HEK293T (cell line): ENCODE data around the gene FHIT.

Experiments
- BHLHE40 ChIP-seq: fragments of 450-650 bp; IDR thresholded peaks from 2 replicates; pipeline ENCODE4 v1.6.1; 2016; ENCODE audit warnings: mild to moderate bottlenecking, moderate library complexity, borderline replicate concordance
- ELF4 ChIP-seq: fragments of 450-650 bp; IDR thresholded peaks from 2 replicates; pipeline ENCODE4 v1.6.1; 2017; ENCODE audit warnings: antibody characterized with exemption
- FOXK2 ChIP-seq: fragments of 450-650 bp; IDR thresholded peaks from 2 replicates; pipeline ENCODE4 v1.6.1; 2016; ENCODE audit warnings: mild to moderate bottlenecking
- FOXM1 ChIP-seq: fragments of 450-650 bp; IDR thresholded peaks from 2 replicates; pipeline ENCODE4 v1.6.1; 2017; ENCODE audit warnings: mild to moderate bottlenecking, borderline replicate concordance
- PKNOX1 ChIP-seq: fragments of 450-650 bp; IDR thresholded peaks from 2 replicates; pipeline ENCODE4 v1.6.1; 2016
- SP1 ChIP-seq: fragments of 450-650 bp; IDR thresholded peaks from 2 replicates; pipeline ENCODE4 v1.6.1; 2017
- SUZ12 ChIP-seq: fragments of 450-650 bp; IDR thresholded peaks from 2 replicates; pipeline ENCODE4 v1.6.1; 2016; ENCODE audit warnings: mild to moderate bottlenecking
- TARDBP ChIP-seq: fragments of 450-650 bp; IDR thresholded peaks from 2 replicates; pipeline ENCODE4 v1.6.1; 2016
- ZNF384 ChIP-seq: fragments of 450-650 bp; IDR thresholded peaks from 2 replicates; pipeline ENCODE4 v1.6.1; 2016

GRCh38 chr3:60827666-60828065, 423.6 kb downstream of the FHIT start:
- TF ChIP-seq SUZ12 (no peak), BHLHE40 (no peak), FOXM1 (no peak), FOXK2 (no peak), SP1 (no peak), TARDBP (no peak), ELF4 (no peak), PKNOX1 (no peak), ZNF384 (no peak)
